NCI-H1105 treated with DMSO at 0.1 percent for 48 hours (cell line): ENCODE measurements around the gene TRDN.
"Not testable (repeated sequence)": the region's sequence is repeated elsewhere in the genome, so short reads cannot be mapped to it uniquely, and the experiment has no call there.

ENCODE experiments used
- DNase-seq: peaks from one replicate; lab custom pipeline; 2025; lab: John Stamatoyannopoulos, UW

The TRDN gene

GRCh38 chr6:123288649-123289048 is 348.1 kb downstream of the TRDN start:
- DNase-seq: no peak

- DNase-seq: no peak
These were observed 360.2 kb downstream of the TRDN start for GRCh38 chr6:123276546-123276980.

GRCh38 chr6:123263981-123264380 is 372.8 kb downstream of the TRDN start:
- DNase-seq: no peak

- no peak for DNase-seq
These were observed 396.1 kb downstream of the TRDN start for GRCh38 chr6:123240626-123241025.

DNA sequence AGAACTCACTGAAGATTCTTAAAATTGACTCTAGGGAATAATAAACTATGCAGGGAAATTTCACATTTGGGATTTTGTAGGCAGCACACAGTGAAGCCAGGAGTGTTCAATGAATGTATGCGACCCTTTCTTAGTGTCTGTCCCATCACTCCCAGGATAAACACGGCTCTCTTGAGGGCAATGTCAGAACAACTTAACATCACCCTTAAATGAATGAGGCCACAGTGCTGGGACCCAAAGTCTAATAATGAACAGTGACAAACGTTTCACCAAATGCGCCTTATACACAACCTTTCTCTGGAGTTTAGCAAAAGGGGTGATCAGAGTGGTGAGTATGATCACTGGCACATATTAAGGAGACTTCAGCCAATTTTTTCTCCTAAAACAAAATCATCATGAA is 403.4 kb downstream of the TRDN start:
- no peak for DNase-seq

DNA sequence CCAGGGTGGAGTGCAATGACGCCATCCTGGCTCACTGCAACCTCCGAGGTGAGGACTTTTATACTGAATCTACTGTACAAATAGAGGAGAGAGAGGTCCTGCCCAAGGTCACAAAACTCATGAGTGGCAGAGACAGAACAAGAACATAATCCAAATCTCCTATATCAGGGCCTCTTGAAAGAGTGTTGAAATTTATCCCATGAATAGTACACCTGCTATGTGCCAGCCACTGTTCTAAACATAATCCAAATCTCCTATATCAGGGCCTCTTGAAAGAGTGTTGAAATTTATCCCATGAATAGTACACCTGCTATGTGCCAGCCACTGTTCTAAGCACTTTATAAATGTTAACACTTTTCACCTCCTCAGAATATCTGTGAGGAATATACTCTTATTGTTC is 409.0 kb downstream of the TRDN start:
- not testable (repeated sequence) for DNase-seq

GRCh38 chr6:123226398-123226797 is 410.4 kb downstream of the TRDN start:
- no peak for DNase-seq

- DNase-seq: no peak
These were observed 412.7 kb downstream of the TRDN start for GRCh38 chr6:123224077-123224476.

DNA sequence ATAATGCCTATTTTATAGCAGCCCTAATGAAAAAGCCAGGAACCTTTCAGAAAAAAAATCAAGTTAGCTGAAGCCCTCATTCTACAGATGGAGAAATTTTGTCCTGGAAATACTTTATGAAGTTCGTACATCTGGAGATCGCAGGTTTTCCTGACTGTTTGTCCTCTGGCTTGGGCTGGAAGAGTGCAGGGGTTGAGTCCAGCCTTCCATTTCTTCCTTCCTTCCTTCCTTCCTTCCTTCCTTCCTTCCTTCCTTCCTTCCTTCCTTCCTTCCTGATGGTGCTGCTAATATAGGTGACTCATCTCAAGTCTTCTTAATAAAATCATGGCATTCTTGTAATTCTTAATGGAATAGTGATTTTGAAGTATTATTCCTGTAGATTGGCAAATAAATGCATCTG is 413.3 kb downstream of the TRDN start:
- no peak for DNase-seq

- DNase-seq: no peak
These were observed 421.5 kb downstream of the TRDN start for GRCh38 chr6:123215211-123215610.

DNA sequence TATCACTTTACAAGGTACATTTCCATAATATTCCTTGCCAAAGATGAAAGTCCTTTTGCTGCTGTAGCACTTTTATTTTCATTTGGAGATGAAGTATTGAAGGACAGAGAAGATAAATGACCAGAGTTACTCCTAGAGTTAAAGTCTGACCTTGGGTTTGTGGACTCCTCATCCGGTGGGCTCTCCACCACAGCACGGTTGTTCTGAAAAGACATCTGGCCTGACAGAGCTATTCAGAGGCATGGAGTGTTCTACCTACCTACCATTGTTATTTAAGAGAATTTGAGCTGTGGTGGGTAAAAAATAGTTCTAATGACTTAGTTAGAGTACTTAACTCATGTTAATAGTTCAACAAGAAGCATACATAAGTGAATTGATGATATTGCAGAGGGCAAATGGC is 422.3 kb downstream of the TRDN start:
- DNase-seq: no peak

- DNase-seq: no peak
These were observed 422.8 kb downstream of the TRDN start for GRCh38 chr6:123213921-123214320.

- no peak for DNase-seq
These were observed 424.8 kb downstream of the TRDN start for GRCh38 chr6:123211777-123212545.

DNA sequence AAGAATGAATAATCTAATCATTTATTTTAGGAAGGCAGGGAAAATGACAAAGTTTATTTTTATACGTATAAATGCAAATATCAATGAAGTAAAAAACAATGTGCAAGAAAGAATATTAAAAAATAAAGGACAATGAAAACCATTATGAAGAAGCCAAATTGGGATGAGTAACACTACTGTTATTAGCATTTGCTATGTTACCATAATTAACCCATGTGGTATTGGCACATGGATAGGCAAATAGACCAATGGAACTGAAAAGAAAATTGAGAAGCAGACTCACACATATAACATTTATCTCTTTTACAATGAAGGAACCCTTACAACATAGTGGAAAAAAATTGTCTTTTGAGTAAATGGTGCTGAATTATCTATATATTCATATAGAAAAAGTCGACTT is 426.1 kb downstream of the TRDN start:
- no peak for DNase-seq

DNA sequence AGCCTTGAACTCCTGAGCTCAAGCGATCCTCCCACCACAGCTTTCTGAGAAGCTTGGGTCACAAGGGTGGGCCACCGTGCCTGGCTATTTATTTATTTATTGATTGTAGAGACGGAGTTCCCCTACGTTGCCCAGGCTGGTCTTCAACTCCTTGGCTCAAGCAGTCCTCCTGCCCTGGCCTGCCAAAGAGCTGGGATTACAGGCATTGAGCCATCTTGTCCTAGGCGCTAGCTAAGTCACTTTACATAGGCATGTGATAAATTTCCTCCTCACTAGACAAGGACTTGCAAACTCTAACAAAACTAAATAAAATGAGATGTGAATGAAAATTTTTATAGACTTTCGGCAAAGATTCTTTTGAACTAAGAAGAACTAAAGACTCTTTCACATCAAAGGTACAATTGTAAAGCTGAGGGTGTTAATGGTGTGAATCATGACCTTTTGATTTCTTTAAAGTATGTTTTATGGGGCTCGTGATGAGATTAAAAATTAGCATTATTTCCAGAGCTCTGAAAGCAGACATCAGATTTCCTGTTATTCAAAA is 428.7 kb downstream of the TRDN start:
- no peak for DNase-seq

DNA sequence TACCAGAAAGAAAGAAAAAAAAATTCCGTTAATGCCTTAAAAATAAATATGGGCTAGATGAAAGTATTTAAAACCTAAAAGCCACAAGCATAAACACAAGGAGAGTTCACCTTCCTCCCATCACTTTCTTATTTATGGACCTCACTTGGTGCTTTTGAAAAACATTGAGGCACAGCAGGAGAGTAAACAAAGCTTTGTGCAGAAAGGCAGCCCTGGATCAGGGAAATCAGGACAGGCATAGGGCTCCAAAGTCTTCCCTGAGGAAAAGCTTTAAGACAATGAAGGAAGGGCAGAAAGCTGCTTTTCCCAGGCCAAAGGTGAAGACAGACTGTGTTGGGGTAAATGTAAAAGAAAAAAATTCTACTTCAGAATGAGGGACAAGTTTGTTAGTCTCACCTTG is 432.8 kb downstream of the TRDN start:
- no peak for DNase-seq

DNA sequence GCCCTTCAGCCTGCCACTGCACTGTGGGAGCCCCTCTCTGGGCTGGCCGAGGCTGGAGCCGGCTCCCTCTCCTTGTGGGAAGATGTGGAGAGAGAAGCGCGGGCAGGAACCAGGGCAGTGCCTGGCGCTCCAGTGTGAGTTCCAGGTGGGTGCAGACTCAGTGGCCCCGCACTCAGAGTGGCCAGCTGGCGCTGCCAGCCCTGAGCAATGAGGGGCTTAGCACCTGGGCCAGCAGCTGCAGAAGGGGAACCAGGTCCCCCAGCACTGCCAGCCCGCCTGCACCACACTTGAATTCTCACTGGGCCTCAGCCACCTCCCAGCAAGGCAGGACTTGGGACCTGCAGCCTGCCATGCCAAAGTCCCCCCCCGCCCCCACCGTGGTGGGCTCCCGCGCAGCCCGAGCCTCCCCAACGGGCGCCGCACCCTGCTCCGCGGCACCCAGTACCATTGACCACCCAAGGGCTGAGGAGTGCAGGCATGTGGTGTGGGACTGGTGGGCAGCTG is 434.8 kb downstream of the TRDN start:
- no peak for DNase-seq

DNA sequence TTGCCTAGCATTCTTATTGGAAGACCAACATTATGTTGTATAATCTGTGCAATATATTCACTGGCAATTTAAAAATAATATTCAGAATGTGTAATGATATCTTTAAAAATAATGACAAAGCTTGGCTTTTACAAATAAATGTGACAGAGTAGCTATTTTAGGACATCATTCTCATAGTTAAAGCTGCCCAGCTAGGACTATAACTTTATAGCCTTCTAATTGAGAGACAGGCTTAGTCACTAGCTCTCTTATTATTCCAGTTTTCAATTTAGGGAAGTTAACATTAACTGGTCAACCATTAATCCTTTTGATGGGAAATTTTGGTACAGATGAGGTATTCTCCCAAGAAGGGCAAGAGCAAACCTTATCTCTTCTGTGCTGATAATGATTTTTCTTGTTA is 443.5 kb downstream of the TRDN start:
- no peak for DNase-seq

DNA sequence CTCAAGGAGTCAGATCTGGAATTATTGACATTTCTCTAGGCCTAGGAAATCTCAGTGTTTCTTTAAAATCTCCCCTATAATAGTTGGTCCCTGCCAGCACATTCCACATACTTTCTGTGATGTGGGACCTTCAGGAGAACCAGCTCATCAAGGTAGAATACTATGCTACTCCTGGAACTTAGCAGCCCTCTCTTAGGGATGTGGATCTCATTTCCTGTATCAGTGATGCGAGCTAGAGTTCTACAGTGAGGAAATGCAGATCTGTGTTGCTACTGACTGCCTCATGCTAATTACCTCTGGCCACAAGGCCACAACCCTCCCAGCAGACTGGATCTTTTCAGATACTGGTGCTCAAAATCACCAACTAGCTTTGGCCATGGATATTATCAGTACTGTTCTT is 446.9 kb downstream of the TRDN start:
- no peak for DNase-seq

DNA sequence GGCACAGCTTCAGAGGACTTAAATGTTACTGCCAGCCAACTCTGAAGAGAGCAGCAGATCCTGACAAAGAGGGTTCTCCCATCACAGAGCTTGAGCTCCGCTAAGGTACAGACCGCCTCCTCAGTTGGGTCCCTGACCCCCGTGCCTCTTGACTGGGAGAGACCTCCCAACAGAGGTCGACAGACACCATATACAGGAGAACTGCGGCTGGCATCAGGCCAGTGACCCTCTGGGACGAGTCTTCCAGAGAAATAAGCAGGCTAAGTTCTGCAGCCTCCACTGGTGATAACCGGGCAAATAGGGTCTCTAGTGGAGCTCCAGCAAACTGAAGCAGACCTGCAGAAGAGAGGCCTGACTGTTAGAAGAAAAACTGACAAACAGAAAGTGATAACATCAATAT is 453.8 kb downstream of the TRDN start:
- no peak for DNase-seq

DNA sequence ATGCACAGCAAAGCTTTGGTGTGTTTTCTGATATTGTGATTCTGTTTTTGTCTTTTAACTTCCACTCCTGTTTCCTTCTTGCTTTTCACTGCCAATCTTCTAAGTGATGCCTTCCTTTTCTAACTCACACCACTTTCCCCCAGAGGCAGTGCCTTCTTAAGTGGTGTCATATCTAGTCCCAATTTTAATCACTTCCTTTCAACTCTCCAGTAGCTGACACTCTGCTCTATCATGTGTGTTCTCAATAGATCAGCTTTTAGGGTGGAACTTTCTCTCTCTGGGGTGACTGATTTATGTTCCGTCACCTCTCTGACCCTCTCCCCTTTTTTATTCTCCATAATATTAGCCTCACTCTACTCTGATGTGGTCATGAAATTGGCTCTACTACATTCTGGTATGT is 460.0 kb downstream of the TRDN start:
- DNase-seq: no peak

DNA sequence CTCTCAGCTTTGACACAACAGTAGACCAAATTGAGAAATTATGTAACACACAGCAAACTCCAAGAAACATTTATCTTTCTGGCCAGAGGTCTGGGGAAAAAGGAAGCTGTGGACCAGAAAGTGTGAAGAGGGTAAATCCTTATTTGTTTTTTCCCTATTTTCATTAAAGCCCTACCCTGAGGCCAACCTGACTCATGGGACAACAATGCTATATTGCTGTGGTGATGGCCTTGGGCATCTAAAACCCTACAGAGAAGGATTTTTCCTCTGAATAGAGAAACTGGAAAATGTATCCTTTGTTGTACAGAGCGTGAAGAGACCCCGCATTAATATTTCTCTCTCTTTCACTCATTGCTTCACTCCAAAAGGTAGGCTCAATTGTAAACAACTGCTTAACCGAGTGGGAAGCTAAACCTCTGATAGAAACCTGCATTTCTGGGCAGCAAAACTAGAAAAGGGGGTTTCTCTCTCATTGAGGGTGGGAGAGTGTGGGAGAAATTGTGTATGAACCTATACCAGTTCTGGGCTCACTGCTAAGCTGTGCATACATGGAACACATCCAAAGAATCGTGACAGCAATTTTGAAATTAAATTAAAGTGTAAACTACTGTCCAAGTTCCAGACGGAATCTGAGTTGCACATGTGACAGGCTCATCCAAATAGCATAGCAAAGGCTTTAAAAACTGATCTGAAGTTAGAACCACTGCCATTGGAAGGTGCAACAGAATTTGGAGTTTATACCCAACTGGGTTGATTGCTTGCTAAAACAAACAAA is 465.2 kb downstream of the TRDN start:
- no peak for DNase-seq

DNA sequence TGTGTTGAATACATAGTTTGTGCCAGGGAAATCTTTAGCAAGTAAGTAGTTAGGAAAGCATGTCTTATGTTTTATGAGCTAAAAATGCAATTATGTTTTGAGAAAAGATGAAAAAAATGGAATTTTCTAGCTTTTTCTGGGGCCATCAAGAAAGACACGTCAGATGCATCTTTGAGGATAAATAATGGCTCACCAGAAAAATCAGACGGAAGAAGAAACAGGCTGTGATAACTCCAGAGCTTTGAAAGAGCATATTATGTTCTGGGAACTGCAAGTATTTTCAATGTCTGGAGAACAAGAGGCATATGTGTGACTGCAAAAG is 467.0 kb downstream of the TRDN start:
- no peak for DNase-seq
